RWPE2 (cell line): ENCODE measurements around the gene PLXNA4.

Experiments
- ATAC-seq: fragments of 200-7000 bp; cut with Tn5 transposase; 3 replicates; pipeline ENCODE4 v1.9.1; 2021; ENCODE audit warnings: low read depth
- DNase-seq: peaks from one replicate; pipeline ENCODE4 v3.0.0-alpha.2; 2020; ENCODE audit warnings: low spot score
- H3K27ac ChIP-seq: fragments of 450-650 bp; 2 replicates; pipeline ENCODE4 v1.5.1; 2017; ENCODE audit warnings: mild to moderate bottlenecking; ENCODE audit not compliant: poor library complexity, severe bottlenecking
- H3K27me3 ChIP-seq: fragments of 250-450 bp; sonication (Bioruptor Pico); 2 replicates; pipeline ENCODE4 v1.5.1; 2021; ENCODE audit warnings: mild to moderate bottlenecking, moderate library complexity; ENCODE audit not compliant: insufficient read depth, poor library complexity, severe bottlenecking
- H3K36me3 ChIP-seq: fragments of 250-450 bp; sonication (Bioruptor Pico); 2 replicates; pipeline ENCODE4 v1.5.1; 2020; ENCODE audit warnings: low read depth, mild to moderate bottlenecking, moderate library complexity
- H3K4me1 ChIP-seq: fragments of 250-450 bp; sonication (Bioruptor Pico); 2 replicates; pipeline ENCODE4 v1.5.1; 2021; ENCODE audit warnings: mild to moderate bottlenecking, moderate library complexity; ENCODE audit not compliant: insufficient read depth, poor library complexity, severe bottlenecking
- H3K4me3 ChIP-seq: fragments of 250-450 bp; sonication (Bioruptor Pico); 2 replicates; pipeline ENCODE4 v1.5.1; 2021; ENCODE audit warnings: mild to moderate bottlenecking, moderate library complexity; ENCODE audit not compliant: severe bottlenecking
- H3K9me3 ChIP-seq: fragments of 250-450 bp; sonication (Bioruptor Pico); 2 replicates; pipeline ENCODE4 v1.5.1; 2021; ENCODE audit warnings: mild to moderate bottlenecking, moderate library complexity; ENCODE audit not compliant: severe bottlenecking
- TF ChIP-seq, protein P1 (sequence below): fragments of 450-650 bp; IDR thresholded peaks from one replicate; pipeline ENCODE4 v1.5.1; 2017; ENCODE audit warnings: mild to moderate bottlenecking, moderate library complexity; ENCODE audit not compliant: poor library complexity, severe bottlenecking

The PLXNA4 gene

DNA sequence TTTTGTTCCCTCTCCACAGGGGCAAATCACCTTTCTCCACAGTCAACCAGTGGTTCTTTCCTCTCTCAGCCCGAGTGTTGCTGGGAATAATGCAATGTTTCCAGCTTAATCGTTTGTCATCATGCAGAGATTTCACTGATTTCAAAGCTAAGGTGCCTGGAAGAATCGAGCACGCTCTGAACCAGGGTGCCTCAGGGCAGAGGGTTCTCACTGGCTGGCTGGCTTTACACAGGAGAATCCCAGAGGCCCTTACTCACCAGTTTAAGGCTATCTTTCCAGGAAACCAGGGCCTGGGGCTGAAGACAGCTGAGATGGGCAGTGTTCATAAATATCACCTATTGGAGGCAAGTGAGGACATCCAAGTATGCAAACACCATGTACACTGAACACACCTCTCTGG, 21.8 kb downstream of the PLXNA4 start:
- ATAC-seq = no peak
- no peaks in the 10 kb centered on the region for H3K4me1 ChIP-seq
- no peak for DNase-seq
- no peak overlapping the region for H3K4me3 ChIP-seq
- no peak overlapping the region for H3K27ac ChIP-seq
- no peaks in the 10 kb centered on the region for H3K36me3 ChIP-seq
- no peaks in the 10 kb centered on the region for H3K9me3 ChIP-seq
- TF ChIP-seq, protein P1, sequence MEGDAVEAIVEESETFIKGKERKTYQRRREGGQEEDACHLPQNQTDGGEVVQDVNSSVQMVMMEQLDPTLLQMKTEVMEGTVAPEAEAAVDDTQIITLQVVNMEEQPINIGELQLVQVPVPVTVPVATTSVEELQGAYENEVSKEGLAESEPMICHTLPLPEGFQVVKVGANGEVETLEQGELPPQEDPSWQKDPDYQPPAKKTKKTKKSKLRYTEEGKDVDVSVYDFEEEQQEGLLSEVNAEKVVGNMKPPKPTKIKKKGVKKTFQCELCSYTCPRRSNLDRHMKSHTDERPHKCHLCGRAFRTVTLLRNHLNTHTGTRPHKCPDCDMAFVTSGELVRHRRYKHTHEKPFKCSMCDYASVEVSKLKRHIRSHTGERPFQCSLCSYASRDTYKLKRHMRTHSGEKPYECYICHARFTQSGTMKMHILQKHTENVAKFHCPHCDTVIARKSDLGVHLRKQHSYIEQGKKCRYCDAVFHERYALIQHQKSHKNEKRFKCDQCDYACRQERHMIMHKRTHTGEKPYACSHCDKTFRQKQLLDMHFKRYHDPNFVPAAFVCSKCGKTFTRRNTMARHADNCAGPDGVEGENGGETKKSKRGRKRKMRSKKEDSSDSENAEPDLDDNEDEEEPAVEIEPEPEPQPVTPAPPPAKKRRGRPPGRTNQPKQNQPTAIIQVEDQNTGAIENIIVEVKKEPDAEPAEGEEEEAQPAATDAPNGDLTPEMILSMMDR = no peak
- no peaks in the 10 kb centered on the region for H3K27me3 ChIP-seq

DNA sequence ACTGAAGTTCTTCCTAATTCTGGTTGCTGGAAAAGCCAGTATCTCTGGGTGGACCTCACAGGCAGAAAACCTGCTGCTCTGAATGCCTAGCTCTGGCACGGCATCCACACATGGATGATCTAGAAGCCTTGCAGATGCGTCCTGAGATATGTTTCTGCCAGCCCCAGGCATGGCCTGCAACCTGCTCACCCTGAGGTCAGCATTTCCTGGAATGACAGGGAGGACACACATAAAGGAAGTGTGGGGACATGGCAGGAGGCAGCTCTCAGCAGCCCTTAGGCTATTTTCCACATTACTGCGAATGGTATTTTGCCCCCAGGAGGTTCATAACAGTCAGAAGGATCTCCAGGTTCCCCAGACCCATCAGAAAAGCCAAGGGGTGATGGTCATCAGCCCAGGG, 23.2 kb downstream of the PLXNA4 start:
- TF ChIP-seq, protein P1 = no peak
- no peaks in the 10 kb centered on the region for H3K36me3 ChIP-seq
- DNase-seq (no peak), ATAC-seq (no peak)
- H3K4me1 ChIP-seq = peaks cover 6% of the 10 kb centered on the region
- H3K4me3 ChIP-seq = no peak overlapping the region
- H3K27ac ChIP-seq = no peak overlapping the region
- no peaks in the 10 kb centered on the region for H3K27me3 ChIP-seq
- H3K9me3 ChIP-seq = no peaks in the 10 kb centered on the region

GRCh38 chr7:132551886-132552285, 24.4 kb downstream of the PLXNA4 start:
- TF ChIP-seq, protein P1 = no peak
- DNase-seq = no peak
- Histone ChIP-seq H3K4me1 (peaks cover 6% of the 10 kb centered on the region), H3K9me3 (no peaks in the 10 kb centered on the region), H3K36me3 (no peaks in the 10 kb centered on the region), H3K4me3 (no peak overlapping the region), H3K27ac (no peak overlapping the region), H3K27me3 (no peaks in the 10 kb centered on the region)
- no peak for ATAC-seq

- H3K9me3 ChIP-seq = no peaks in the 10 kb centered on the region
- no peaks in the 10 kb centered on the region for H3K36me3 ChIP-seq
- no peaks in the 10 kb centered on the region for H3K27me3 ChIP-seq
- H3K4me1 ChIP-seq = peaks cover 6% of the 10 kb centered on the region
- no peak for ATAC-seq
- H3K4me3 ChIP-seq = no peak overlapping the region
- H3K27ac ChIP-seq = no peak overlapping the region
- DNase-seq = no peak
- TF ChIP-seq, protein P1 = no peak
Measured at GRCh38 chr7:132551439-132551838, 24.8 kb downstream of the PLXNA4 start.

- Histone ChIP-seq H3K36me3 (no peaks in the 10 kb centered on the region), H3K9me3 (no peaks in the 10 kb centered on the region), H3K4me1 (peaks cover 6% of the 10 kb centered on the region), H3K4me3 (no peak overlapping the region), H3K27ac (no peak overlapping the region), H3K27me3 (no peaks in the 10 kb centered on the region)
- ATAC-seq (no peak), DNase-seq (no peak)
- TF ChIP-seq, protein P1 = no peak
Measured at GRCh38 chr7:132548489-132549078, 27.7 kb downstream of the PLXNA4 start.
